Peyer's patch (tissue), 4 donors: ENCODE data around the gene EPO.

Experiments
- POLR2A ChIP-seq, 2 donors: fragments of 450-650 bp; IDR thresholded peaks; one replicate each; pipeline ENCODE4 v1.5.1; 2017; ENCODE audit warnings: antibody characterized with exemption in 2 of 2, mild to moderate bottlenecking in 2 of 2, moderate library complexity in 2 of 2
- TF ChIP-seq, protein P1 (sequence below), 6 experiments: fragments of 450-650 bp in 4 of 6; fragments of 200-600 bp in 2 of 6; sonication (generic) in 1 of 6; IDR thresholded peaks; one replicate each; pipeline ENCODE4 v1.5.1; 2017 to 2019; ENCODE audit warnings: antibody characterized with exemption in 6 of 6, mild to moderate bottlenecking in 3 of 6, moderate library complexity in 1 of 6

GRCh38 chr7:100723732-100724275, 3.5 kb downstream of the EPO start:
- TF ChIP-seq, protein P1, sequence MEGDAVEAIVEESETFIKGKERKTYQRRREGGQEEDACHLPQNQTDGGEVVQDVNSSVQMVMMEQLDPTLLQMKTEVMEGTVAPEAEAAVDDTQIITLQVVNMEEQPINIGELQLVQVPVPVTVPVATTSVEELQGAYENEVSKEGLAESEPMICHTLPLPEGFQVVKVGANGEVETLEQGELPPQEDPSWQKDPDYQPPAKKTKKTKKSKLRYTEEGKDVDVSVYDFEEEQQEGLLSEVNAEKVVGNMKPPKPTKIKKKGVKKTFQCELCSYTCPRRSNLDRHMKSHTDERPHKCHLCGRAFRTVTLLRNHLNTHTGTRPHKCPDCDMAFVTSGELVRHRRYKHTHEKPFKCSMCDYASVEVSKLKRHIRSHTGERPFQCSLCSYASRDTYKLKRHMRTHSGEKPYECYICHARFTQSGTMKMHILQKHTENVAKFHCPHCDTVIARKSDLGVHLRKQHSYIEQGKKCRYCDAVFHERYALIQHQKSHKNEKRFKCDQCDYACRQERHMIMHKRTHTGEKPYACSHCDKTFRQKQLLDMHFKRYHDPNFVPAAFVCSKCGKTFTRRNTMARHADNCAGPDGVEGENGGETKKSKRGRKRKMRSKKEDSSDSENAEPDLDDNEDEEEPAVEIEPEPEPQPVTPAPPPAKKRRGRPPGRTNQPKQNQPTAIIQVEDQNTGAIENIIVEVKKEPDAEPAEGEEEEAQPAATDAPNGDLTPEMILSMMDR (IDR thresholded peaks at IDR 0.05): no peak
- no peak for TF ChIP-seq POLR2A (IDR thresholded peaks at IDR 0.05)
